ENCODE measurements around the gene C1QTNF2. TPM values are rescaled to one million over a fixed set of nuclear protein-coding genes. Genes with fewer than 3 reads are reported as not detected.
A peak's percentile ranks its signal among the peaks of the same experiment; 100 is the strongest.

The C1QTNF2 gene
- total and polyA plus RNA-seq, 12 donors, result 0.40 to 1.6 (median 1.1) TPM

DNA sequence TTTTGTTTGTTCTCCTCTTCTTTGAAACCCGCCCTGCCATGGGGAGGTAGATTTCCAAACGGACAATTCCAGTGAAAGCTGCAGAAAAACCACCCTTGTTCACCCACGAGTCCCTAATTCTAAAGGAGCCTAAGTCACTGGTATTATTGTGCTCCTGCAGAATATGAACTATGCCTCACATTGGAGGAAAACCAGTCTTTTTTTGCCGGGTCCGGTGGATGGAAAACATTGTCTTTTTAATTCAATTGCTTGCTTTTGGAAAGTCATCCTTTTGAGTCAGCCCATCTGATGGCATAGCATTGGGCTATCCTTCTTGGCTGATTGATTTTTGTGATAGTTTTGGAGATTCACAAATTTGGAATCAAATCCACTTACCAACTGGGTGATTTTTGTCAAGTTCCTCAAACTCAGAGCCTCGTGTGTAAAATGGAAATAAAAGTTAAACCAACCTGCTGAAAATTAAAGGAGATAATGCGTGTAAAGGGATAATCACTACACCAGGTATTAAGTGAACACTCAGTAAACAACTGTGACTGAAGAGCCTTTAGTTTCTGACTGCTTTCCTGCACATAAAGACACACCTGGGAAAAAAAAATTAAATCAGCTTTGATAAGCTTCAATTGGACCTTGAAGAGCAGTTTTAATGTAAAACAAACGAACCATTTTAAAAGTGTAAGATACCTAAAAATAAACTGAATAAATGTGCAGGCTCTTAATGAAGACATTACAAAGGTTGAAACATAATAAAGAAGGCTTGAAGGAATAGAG lies 57.3 kb downstream of the C1QTNF2 start:
- intact Hi-C loops (cut with DNase I), result loop anchor here in 4 of 10 donors (5.0 to 10.0 kb wide), 2 partner anchors 46 to 48 kb away; no protein-coding TSS in a partner anchor
- DNase-seq (no peak), ATAC-seq (no peak)
- Histone ChIP-seq H3K4me3 (peak overlapping the region; percentile 58 to 96 (median 82)), H3K27me3 (peaks cover 0 to 45% (median 0%) of the 10 kb centered on the region in 7 donors), H3K36me3 (peaks cover 0 to 7% (median 0%) of the 10 kb centered on the region in 9 donors), H3K4me1 (peaks cover 0 to 33% (median 12%) of the 10 kb centered on the region in 9 donors), H3K27ac (peak overlapping the region in 8 of 10 donors; percentile 76 to 92 (median 87)), H3K9me3 (no peaks in the 10 kb centered on the region)
- 31 to 34% methylated on average over 8 of the region's 8 CpGs for WGBS, 2 donors
- TF ChIP-seq, protein P1, sequence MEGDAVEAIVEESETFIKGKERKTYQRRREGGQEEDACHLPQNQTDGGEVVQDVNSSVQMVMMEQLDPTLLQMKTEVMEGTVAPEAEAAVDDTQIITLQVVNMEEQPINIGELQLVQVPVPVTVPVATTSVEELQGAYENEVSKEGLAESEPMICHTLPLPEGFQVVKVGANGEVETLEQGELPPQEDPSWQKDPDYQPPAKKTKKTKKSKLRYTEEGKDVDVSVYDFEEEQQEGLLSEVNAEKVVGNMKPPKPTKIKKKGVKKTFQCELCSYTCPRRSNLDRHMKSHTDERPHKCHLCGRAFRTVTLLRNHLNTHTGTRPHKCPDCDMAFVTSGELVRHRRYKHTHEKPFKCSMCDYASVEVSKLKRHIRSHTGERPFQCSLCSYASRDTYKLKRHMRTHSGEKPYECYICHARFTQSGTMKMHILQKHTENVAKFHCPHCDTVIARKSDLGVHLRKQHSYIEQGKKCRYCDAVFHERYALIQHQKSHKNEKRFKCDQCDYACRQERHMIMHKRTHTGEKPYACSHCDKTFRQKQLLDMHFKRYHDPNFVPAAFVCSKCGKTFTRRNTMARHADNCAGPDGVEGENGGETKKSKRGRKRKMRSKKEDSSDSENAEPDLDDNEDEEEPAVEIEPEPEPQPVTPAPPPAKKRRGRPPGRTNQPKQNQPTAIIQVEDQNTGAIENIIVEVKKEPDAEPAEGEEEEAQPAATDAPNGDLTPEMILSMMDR (IDR thresholded peaks at IDR 0.05), result no peak

- Histone ChIP-seq H3K27ac (peak within 1 kb of the TSS in 9 of 10 donors; percentile 76 to 92 (median 87)), H3K9me3 (no peaks in the 10 kb centered on the region), H3K4me1 (peaks cover 0 to 33% (median 12%) of the 10 kb centered on the region in 9 donors), H3K36me3 (peaks cover 0 to 15% (median 0%) of the 10 kb centered on the region in 9 donors), H3K4me3 (peak within 1 kb of the TSS; percentile 58 to 96 (median 82)), H3K27me3 (peaks cover 0 to 45% (median 0%) of the 10 kb centered on the region in 7 donors)
- 0 to 1% methylated on average over 73 to 84 of the region's 84 CpGs for whole genome bisulfite sequencing, 2 donors
- DNase-seq (peak; percentile 63 to 70), ATAC-seq (peak; percentile 72 to 85 (median 80))
- intact Hi-C loops (cut with DNase I), result loop anchor here in 4 of 10 donors (5.0 to 10.0 kb wide), 2 partner anchors 45 to 48 kb away; no protein-coding TSS in a partner anchor
- TF ChIP-seq, protein P1 (IDR thresholded peaks at IDR 0.05), result no peak
These were observed 58.1 kb downstream of the C1QTNF2 start, which contains the start of gene CCNJL for GRCh38 chr5:160312134-160312959. Gene CCNJL, minus strand, starts transcription at chr5:160312564. Its CDS starts 641 bp downstream, at chr5:160311923.

DNA sequence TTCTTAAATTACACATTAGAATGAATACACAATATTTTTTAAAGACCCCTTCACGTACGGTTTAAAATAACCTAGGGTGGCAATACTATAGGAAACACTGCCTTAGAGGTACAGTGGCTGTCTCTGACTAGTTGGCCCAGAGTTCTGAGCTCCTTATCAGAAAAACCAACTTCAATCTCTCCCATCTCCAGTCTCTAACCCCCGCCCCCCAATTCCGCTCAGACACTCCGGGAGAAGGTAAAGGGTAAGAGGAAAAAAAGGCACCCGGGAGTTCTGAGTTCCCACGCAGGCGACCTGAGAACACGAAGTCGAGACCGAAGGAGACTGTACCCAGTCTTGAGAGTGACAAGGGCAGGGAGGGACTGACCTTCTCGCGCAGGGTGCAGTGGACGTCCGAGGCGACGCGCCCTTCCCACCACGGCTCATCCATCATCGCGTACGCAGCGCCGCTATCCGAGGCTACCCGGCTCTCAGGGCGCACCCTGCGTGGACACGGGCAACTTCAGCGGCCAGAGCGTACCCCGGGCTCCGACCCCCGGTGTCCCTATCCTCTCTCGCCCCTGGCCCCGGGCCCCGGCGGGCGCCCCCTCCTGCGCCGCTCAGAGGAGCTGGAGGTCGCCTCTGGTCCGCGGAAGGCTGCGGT lies 58.8 kb downstream of the C1QTNF2 start:
- DNase-seq (peak; percentile 31 to 54), ATAC-seq (peak; percentile 74 to 93 (median 82))
- intact Hi-C loops (cut with DNase I), result loop anchor here in 4 of 10 donors (5.0 to 10.0 kb wide), 2 partner anchors 44 to 47 kb away; no protein-coding TSS in a partner anchor
- WGBS, 2 donors, result 4 to 5% methylated on average over 45 of the region's 45 CpGs
- H3K36me3 ChIP-seq, result peaks cover 0 to 21% (median 0%) of the 10 kb centered on the region in 9 donors
- peak overlapping the region in 9 of 10 donors; percentile 76 to 92 (median 87) for H3K27ac ChIP-seq
- peaks cover 0 to 33% (median 12%) of the 10 kb centered on the region in 9 donors for H3K4me1 ChIP-seq
- TF ChIP-seq, protein P1 (IDR thresholded peaks at IDR 0.05), result no peak
- H3K4me3 ChIP-seq, result peak overlapping the region; percentile 58 to 96 (median 82)
- peaks cover 0 to 45% (median 0%) of the 10 kb centered on the region in 7 donors for H3K27me3 ChIP-seq
- H3K9me3 ChIP-seq, result no peaks in the 10 kb centered on the region
